Ishikawa (cell line): Measurements from ENCODE around the gene ZNF821.

Experiments used
- CEBPB ChIP-seq: IDR thresholded peaks from 2 replicates; pipeline ENCODE4 v1.6.1; 2012
- CREB1 ChIP-seq: IDR thresholded peaks from 2 replicates; pipeline ENCODE4 v1.6.1; 2012; ENCODE audit warnings: low read depth
- EGR1 ChIP-seq: IDR thresholded peaks from 2 replicates; pipeline ENCODE4 v1.6.1; 2012
- EP300 ChIP-seq: IDR thresholded peaks from 2 replicates; pipeline ENCODE4 v1.6.1; 2012; ENCODE audit warnings: borderline replicate concordance
- FOXM1 ChIP-seq: IDR thresholded peaks from 2 replicates; pipeline ENCODE4 v1.6.1; 2012; ENCODE audit warnings: low read depth, borderline replicate concordance
- MAX ChIP-seq: IDR thresholded peaks from 2 replicates; pipeline ENCODE4 v1.6.1; 2012
- NFIC ChIP-seq: IDR thresholded peaks from 2 replicates; pipeline ENCODE4 v1.6.1; 2012
- RAD21 ChIP-seq: IDR thresholded peaks from 2 replicates; pipeline ENCODE4 v1.6.1; 2012; ENCODE audit warnings: low read depth
- REST ChIP-seq: IDR thresholded peaks from 2 replicates; pipeline ENCODE4 v1.6.1; 2012; ENCODE audit warnings: low read depth, mild to moderate bottlenecking
- TAF1 ChIP-seq: IDR thresholded peaks from 2 replicates; pipeline ENCODE4 v1.6.1; 2012; ENCODE audit warnings: low read depth, mild to moderate bottlenecking
- TCF12 ChIP-seq: IDR thresholded peaks from 2 replicates; pipeline ENCODE4 v1.6.1; 2012; ENCODE audit warnings: low read depth
- TEAD4 ChIP-seq: IDR thresholded peaks from 2 replicates; pipeline ENCODE4 v1.6.1; 2012
- USF1 ChIP-seq: IDR thresholded peaks from 2 replicates; pipeline ENCODE4 v1.6.1; 2012
- YY1 ChIP-seq: IDR thresholded peaks from 2 replicates; pipeline ENCODE4 v1.6.1; 2012; ENCODE audit warnings: low read depth
- ZBTB7A ChIP-seq: IDR thresholded peaks from 2 replicates; pipeline ENCODE4 v1.6.1; 2012; ENCODE audit warnings: low read depth

ZNF821 gene

GRCh38 chr16:71855937-71856662, 27.9 kb downstream of the ZNF821 start:
- TF ChIP-seq FOXM1 (no peak), YY1 (no peak), TCF12 (no peak), CREB1 (no peak), TEAD4 (no peak), NFIC (no peak), USF1 (no peak), TAF1 (no peak), RAD21 (no peak), MAX (no peak), EP300 (no peak), CEBPB (no peak), EGR1 (no peak), ZBTB7A (no peak), REST (no peak)

GRCh38 chr16:71854369-71854948, 29.5 kb downstream of the ZNF821 start:
- no peak for TF ChIP-seq YY1
- no peak for TF ChIP-seq USF1
- no peak for TF ChIP-seq ZBTB7A
- TF ChIP-seq EGR1, result no peak
- TF ChIP-seq RAD21, result no peak
- TF ChIP-seq FOXM1, result no peak
- TF ChIP-seq TCF12, result no peak
- no peak for TF ChIP-seq CEBPB
- no peak for TF ChIP-seq REST
- no peak for TF ChIP-seq TAF1
- no peak for TF ChIP-seq CREB1
- TF ChIP-seq NFIC, result no peak
- TF ChIP-seq TEAD4, result no peak
- no peak for TF ChIP-seq EP300
- TF ChIP-seq MAX, result no peak

- TF ChIP-seq MAX, result no peak
- TF ChIP-seq CEBPB, result no peak
- no peak for TF ChIP-seq USF1
- no peak for TF ChIP-seq NFIC
- TF ChIP-seq FOXM1, result no peak
- no peak for TF ChIP-seq YY1
- TF ChIP-seq EGR1, result no peak
- TF ChIP-seq CREB1, result no peak
Observed at GRCh38 chr16:71853413-71853812, 30.6 kb downstream of the ZNF821 start.

GRCh38 chr16:71852561-71852960, 31.4 kb downstream of the ZNF821 start:
- TF ChIP-seq CEBPB (no peak), CREB1 (no peak), TAF1 (no peak), MAX (no peak), TEAD4 (no peak), FOXM1 (no peak), REST (no peak), TCF12 (no peak), EGR1 (no peak), YY1 (no peak), EP300 (no peak), RAD21 (no peak), NFIC (no peak), USF1 (no peak)
